ENCODE data around the gene CELA2B.
"Not testable (repeated sequence)": the region's sequence is repeated elsewhere in the genome, so short reads cannot be mapped to it uniquely, and the experiment has no call there.

- not testable (repeated sequence) for TF ChIP-seq CTCF (IDR thresholded peaks at IDR 0.05); POLR2AphosphoS5 (IDR thresholded peaks at IDR 0.05); POLR2A (IDR thresholded peaks at IDR 0.05; ENCODE audit: low read depth)
Observed at GRCh38 chr1:15491010-15491409, 15.1 kb downstream of the CELA2B start.

Measured in esophagus muscularis mucosa (tissue), 3 donors.